Measurements from ENCODE around the gene ALX4. TPM values are rescaled to one million over a fixed set of nuclear protein-coding genes. Genes with fewer than 3 reads are reported as not detected.

The ALX4 gene
- total RNA-seq, 1 donor = not detected

DNA sequence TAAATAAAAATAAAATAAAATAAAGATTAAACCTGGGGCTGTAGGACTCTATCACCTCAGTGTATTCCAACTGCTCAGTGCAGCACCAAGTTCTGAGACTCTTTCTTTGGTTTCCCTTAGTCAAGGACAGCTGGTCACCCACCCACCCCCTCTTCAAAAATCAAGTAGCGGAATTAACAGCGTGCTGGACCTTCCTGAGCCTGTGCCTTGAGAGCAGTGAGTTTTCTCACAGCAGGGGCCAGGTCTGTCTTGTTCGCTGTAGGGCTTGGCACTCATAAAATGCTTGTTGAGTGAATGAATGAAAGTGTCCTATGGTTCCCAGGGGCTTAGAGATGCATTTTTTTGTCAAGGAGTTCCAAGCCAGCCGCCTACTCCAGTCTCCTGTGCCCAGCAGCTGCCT lies 2.9 kb upstream of the ALX4 start:
- DNase-seq (ENCODE audit: low read depth) = no peak
- TF ChIP-seq, protein P1, sequence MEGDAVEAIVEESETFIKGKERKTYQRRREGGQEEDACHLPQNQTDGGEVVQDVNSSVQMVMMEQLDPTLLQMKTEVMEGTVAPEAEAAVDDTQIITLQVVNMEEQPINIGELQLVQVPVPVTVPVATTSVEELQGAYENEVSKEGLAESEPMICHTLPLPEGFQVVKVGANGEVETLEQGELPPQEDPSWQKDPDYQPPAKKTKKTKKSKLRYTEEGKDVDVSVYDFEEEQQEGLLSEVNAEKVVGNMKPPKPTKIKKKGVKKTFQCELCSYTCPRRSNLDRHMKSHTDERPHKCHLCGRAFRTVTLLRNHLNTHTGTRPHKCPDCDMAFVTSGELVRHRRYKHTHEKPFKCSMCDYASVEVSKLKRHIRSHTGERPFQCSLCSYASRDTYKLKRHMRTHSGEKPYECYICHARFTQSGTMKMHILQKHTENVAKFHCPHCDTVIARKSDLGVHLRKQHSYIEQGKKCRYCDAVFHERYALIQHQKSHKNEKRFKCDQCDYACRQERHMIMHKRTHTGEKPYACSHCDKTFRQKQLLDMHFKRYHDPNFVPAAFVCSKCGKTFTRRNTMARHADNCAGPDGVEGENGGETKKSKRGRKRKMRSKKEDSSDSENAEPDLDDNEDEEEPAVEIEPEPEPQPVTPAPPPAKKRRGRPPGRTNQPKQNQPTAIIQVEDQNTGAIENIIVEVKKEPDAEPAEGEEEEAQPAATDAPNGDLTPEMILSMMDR (IDR thresholded peaks at IDR 0.05; ENCODE audit: insufficient read depth, low read depth, low read length) = no peak
- H3K4me3 ChIP-seq (ENCODE audit: low read depth, low read length) = no peak overlapping the region

DNA sequence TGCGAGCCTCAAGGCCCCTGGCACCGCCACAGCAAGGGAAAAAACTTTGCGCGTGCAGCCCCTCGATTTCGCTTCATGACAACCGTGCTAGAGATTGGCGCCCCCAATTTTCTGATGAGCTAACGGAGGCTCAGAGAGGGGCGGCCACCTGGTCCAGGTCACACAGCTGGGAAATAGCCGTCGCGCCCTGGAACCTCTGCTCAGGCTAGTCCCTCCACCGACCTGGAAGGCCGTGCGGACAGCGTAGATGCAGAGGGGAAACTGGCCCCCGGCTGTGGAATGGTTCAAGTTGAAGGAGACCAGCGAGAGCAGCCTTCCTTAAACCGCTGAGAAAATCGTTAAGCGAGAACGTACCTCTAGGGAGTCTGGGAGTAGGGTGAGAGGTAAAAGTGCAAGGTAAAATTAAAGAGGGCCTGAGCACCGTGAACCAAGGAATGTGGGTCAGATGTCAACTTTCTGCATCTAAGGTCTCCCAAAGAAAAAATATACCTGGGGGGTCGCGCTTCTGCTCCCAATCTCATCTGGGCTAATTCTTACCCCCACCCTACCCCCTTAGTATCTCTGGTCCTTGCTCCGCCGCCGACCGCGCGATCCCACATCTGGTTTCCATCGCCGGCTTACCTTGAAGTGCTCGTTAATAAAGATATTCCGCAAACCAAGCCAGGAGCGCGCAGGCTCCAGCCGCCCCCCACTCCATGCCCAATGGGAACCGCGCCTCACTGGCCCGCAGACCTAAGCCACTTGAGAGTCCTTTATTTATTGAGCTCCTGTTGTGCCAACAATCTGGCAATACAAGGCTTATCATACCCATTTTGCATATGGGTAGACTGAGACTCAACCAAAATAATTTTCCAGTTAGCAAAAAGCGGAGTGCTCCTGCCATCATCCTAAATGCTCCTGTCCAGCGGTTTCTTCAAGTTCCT lies 1.7 kb upstream of the ALX4 start:
- H3K4me3 ChIP-seq (ENCODE audit: low read depth, low read length) = no peak overlapping the region
- TF ChIP-seq, protein P1 (IDR thresholded peaks at IDR 0.05; ENCODE audit: insufficient read depth, low read depth, low read length) = no peak
- DNase-seq (ENCODE audit: low read depth) = no peak

DNA sequence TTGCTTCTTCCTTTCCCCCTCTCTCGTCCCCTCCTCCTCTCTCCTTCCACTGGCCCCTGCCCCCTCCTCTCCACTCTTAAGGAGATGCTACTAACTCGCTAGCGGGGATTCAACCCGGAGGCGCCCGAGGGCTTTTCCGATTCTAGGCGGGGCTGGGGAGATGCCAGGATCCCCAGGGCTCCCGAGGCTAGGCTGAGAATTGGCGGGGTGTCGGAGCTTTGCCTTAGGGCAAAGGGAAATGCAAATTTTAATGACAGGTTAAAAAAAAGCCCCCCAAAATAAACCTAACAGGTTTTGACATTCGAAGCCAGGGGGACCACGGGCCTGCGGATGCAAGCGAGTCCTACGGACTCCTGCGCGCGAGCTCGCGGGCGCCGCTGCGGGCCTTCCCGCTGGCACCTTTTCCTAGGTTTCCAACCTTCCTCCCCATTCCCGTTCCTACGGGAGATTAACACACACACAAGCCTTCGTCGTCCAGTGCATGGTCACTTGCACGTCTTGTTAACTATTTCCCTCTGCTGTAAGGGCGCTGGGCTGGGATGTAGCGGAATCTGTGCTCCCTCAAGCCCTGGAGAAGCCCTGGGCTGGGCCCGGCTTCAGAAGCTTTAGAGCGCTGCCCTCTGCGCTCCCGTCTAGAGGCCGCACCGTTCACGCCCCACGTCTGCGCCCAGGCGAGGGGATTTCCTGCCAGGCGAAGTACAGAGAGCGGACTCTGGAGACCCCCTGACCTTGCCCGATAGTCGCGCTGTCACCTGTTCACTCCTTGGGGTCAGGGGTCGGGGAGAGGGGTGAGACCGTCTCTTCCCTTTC lies 729 bp upstream of the ALX4 start:
- no peak for DNase-seq (ENCODE audit: low read depth)
- TF ChIP-seq, protein P1 (IDR thresholded peaks at IDR 0.05; ENCODE audit: insufficient read depth, low read depth, low read length) = no peak
- no peak overlapping the region for H3K4me3 ChIP-seq (ENCODE audit: low read depth, low read length)

DNA sequence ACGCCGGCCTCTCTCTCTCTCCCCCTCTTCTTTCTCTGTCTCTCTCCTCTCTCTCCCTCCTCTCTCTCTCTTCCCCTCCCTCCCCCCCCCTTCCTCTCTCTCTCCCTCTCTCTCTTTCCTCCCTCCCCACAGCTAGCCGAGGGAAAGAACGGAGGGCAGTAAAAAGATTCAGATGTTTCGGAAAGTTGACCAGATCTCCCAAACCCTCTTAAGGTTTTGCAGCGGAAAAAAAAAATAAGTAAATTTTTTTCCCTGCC lies 195 bp upstream of the ALX4 start:
- DNase-seq (ENCODE audit: low read depth) = no peak
- no peak overlapping the region for H3K4me3 ChIP-seq (ENCODE audit: low read depth, low read length)
- TF ChIP-seq, protein P1 (IDR thresholded peaks at IDR 0.05; ENCODE audit: insufficient read depth, low read depth, low read length) = no peak

DNA sequence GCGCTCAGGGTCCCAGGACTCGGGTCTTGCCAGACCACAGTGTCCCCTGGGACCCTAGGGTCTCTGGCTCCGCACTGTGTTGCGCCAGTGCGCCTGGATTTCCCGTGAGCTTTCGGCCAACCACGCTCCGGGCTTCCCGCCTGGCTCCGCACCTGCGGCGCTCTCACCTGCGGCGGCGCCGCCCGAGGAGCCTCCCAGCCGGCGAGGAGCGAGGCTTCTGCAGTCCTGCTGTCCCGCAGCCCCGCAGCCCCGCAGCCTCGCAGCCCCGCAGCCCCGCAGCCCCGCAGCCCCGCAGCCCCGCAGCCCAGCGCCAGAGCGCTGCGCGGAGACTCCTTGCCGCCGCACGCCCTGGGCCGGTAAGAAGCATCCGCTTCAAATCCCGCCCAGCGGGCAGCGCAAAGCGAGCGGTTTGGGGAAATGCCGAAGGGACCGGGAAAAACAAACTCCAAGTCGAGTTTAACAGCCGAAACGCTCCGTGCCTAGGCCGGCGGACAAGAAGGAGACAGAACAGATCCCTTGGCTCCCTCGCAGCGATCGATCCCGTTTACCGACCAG lies 939 bp downstream of the ALX4 start:
- DNase-seq (ENCODE audit: low read depth) = no peak
- TF ChIP-seq, protein P1 (IDR thresholded peaks at IDR 0.05; ENCODE audit: insufficient read depth, low read depth, low read length) = no peak
- H3K4me3 ChIP-seq (ENCODE audit: low read depth, low read length) = no peak overlapping the region

DNA sequence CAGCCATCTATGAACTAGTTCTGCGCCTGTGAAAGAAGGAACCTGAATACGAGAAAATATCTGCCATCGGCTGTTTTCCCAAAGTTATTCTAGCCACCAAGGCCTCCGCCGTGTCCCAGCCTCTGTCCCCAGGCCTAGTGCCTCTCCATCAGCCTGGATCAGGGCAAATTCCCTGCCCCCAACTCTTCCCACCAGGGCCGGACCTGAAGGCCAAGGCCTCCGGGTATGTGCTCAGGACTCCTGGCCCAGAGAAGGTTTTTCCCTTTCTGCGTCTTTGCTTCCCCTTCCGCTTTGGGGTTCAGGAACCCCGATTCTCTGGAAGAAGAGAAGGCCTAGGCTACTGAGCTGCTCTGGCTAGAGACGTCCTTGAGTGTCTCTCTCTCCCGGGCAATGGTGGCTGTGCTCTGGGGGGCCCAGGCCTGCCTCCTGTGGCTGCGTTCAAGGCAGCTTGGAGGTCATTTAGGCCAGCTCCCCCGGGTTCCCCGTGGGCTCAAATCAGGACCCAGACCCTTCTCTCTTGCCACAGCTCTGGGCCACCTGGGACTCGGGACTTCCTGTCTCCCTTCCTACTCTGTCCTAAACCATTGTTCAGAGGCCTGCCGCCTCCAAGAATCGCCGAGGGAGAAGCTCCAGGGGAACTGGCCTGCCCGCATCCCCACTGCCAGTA lies 1.6 kb downstream of the ALX4 start:
- H3K4me3 ChIP-seq (ENCODE audit: low read depth, low read length) = no peak overlapping the region
- TF ChIP-seq, protein P1 (IDR thresholded peaks at IDR 0.05; ENCODE audit: insufficient read depth, low read depth, low read length) = no peak
- DNase-seq (ENCODE audit: low read depth) = no peak
